T-helper 1 cell treated with Interleukin-12 subunit alpha and Interleukin-12 subunit beta and Interleukin-4 antibody, amounts not matched to agents 30 ng/mL and 1 ng/mL, for 36 hours (primary cell): ENCODE measurements around the gene USP47. TPM values are rescaled to one million over a fixed set of nuclear protein-coding genes. Genes with fewer than 3 reads are reported as not detected.

Experiments
- intact Hi-C: fragments of 100-400 bp; cut with micrococcal nuclease; formaldehyde crosslinking; loops from one replicate; pipeline ENCODE4 v1.15.1; 2024
- total RNA-seq: library from RNA; stranded (reverse); gene quantifications from 2 replicates; pipeline ENCODE4 v1.2.3, GENCODE V29; 2022

USP47 gene
- total RNA-seq = 42.9 and 44.2 TPM in 2 replicates

- intact Hi-C loops = loop anchor here (1.0 to 10.0 kb wide), 20 partner anchors 7 to 1827 kb away; partner anchors contain the start of genes ADM, BMAL1, BTBD10 and FAR1
Measured at GRCh38 chr11:11841723-11842420, at the start of gene USP47. TSS of gene USP47 (plus strand) at chr11:11841972. CDS start at chr11:11842186, 214 bp downstream.

- intact Hi-C loops = no loop called here
Measured at GRCh38 chr11:11793073-11793472, 48.7 kb upstream of the USP47 start.

- intact Hi-C loops = loop anchor here (1.0 to 2.0 kb wide), 4 partner anchors 50 to 484 kb away; no protein-coding TSS in a partner anchor
Measured at GRCh38 chr11:11798586-11799438, 43.0 kb upstream of the USP47 start.

GRCh38 chr11:11805228-11805627, 36.5 kb upstream of the USP47 start:
- intact Hi-C loops = no loop called here

GRCh38 chr11:11806074-11806473, 35.7 kb upstream of the USP47 start:
- intact Hi-C loops = no loop called here

GRCh38 chr11:11806586-11806985, 35.2 kb upstream of the USP47 start:
- intact Hi-C loops = no loop called here

GRCh38 chr11:11807811-11808782, 33.7 kb upstream of the USP47 start:
- intact Hi-C loops = no loop called here

- intact Hi-C loops = no loop called here
Measured at GRCh38 chr11:11808992-11809615, 32.7 kb upstream of the USP47 start.

GRCh38 chr11:11810764-11811726, 30.7 kb upstream of the USP47 start:
- intact Hi-C loops = no loop called here

GRCh38 chr11:11813288-11813962, 28.3 kb upstream of the USP47 start:
- intact Hi-C loops = no loop called here

GRCh38 chr11:11814614-11815452, 26.9 kb upstream of the USP47 start:
- intact Hi-C loops = no loop called here

GRCh38 chr11:11816511-11817314, 25.1 kb upstream of the USP47 start:
- intact Hi-C loops = no loop called here

- intact Hi-C loops = no loop called here
Measured at GRCh38 chr11:11817957-11818356, 23.8 kb upstream of the USP47 start.

GRCh38 chr11:11818529-11819121, 23.1 kb upstream of the USP47 start:
- intact Hi-C loops = no loop called here

- intact Hi-C loops = no loop called here
Measured at GRCh38 chr11:11821899-11822298, 19.9 kb upstream of the USP47 start.

- intact Hi-C loops = no loop called here
Measured at GRCh38 chr11:11822946-11823345, 18.8 kb upstream of the USP47 start.

- intact Hi-C loops = no loop called here
Measured at GRCh38 chr11:11826260-11826659, 15.5 kb upstream of the USP47 start.
